BE2C (cell line): ENCODE data around the gene FBXW11.
"Not testable (repeated sequence)": the region's sequence is repeated elsewhere in the genome, so short reads cannot be mapped to it uniquely, and the experiment has no call there.

Experiments
- DNase-seq: peaks from one replicate; pipeline ENCODE4 v3.0.0-alpha.2; 2020
- H3K27me3 ChIP-seq: fragments of 250-450 bp; sonication (Bioruptor Pico); 2 replicates; pipeline ENCODE4 v1.5.1; 2020; ENCODE audit warnings: mild to moderate bottlenecking
- H3K36me3 ChIP-seq: fragments of 250-450 bp; sonication (Bioruptor Pico); 2 replicates; pipeline ENCODE4 v1.5.1; 2020; ENCODE audit warnings: mild to moderate bottlenecking
- H3K4me1 ChIP-seq: fragments of 250-450 bp; sonication (Bioruptor Pico); 2 replicates; pipeline ENCODE4 v1.5.1; 2020
- H3K4me3 ChIP-seq: 2 replicates; pipeline ENCODE4 v1.5.1; 2011; ENCODE audit warnings: low read depth, low read length
- H3K9me3 ChIP-seq: fragments of 250-450 bp; sonication (Bioruptor Pico); 2 replicates; pipeline ENCODE4 v1.5.1; 2020
- TF ChIP-seq, protein P1 (sequence below): IDR thresholded peaks from 2 replicates; pipeline ENCODE4 v1.5.1; 2012; ENCODE audit warnings: mild to moderate bottlenecking, low read depth, low read length

FBXW11 gene

DNA sequence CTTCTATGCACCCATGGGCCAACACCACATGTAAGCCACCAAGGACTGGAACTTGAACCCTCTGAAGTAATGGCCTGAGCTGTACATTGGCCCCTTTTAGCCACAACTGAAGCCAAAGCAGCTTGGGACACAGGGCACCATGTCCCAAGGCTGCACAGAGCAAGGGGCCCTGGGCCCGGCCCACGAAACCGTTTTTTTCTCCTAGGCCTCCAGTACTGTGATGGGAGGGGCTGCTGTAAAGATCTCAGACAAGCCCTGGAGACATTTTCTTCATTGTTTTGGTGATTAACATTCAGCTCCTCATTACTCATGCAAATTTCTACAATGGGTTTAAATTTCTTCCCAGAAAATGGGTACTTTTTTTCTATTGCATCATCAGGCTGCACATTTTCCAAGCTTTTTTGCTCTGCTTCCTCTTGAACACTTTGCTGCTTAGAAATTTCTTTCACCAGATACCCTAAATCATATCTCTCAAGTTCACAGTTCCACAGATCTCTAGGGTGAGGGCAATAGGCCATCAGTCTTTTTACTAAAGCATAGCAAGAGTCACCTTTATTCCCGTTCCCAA is 25.5 kb upstream of the FBXW11 start:
- no peaks in the 10 kb centered on the region for H3K36me3 ChIP-seq
- no peaks in the 10 kb centered on the region for H3K4me1 ChIP-seq
- H3K27me3 ChIP-seq: no peaks in the 10 kb centered on the region
- H3K4me3 ChIP-seq: no peak overlapping the region
- DNase-seq: no peak
- peaks cover 2% of the 10 kb centered on the region; the same call in 1 of the 2 replicates for H3K9me3 ChIP-seq
- TF ChIP-seq, protein P1, sequence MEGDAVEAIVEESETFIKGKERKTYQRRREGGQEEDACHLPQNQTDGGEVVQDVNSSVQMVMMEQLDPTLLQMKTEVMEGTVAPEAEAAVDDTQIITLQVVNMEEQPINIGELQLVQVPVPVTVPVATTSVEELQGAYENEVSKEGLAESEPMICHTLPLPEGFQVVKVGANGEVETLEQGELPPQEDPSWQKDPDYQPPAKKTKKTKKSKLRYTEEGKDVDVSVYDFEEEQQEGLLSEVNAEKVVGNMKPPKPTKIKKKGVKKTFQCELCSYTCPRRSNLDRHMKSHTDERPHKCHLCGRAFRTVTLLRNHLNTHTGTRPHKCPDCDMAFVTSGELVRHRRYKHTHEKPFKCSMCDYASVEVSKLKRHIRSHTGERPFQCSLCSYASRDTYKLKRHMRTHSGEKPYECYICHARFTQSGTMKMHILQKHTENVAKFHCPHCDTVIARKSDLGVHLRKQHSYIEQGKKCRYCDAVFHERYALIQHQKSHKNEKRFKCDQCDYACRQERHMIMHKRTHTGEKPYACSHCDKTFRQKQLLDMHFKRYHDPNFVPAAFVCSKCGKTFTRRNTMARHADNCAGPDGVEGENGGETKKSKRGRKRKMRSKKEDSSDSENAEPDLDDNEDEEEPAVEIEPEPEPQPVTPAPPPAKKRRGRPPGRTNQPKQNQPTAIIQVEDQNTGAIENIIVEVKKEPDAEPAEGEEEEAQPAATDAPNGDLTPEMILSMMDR: no peak

DNA sequence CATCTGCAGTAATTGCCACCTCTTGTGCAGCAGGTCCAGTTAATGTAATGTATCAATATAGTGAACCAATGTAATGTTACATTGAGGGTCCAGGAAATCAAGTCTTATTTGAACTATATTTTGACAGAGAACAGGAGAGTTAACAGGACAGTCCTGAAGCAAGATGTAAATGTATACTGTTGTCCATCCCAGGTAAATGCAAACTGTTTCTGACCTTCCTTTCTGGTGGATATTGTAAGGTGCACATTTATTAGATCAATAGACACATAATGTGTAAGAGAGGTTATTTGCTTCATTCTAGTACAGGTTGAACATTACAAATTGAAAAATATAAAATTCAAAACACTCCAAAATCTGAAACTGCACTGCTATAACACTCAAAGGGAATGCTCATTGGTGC is 23.4 kb upstream of the FBXW11 start:
- Histone ChIP-seq H3K4me1 (no peaks in the 10 kb centered on the region), H3K27me3 (no peaks in the 10 kb centered on the region), H3K36me3 (no peaks in the 10 kb centered on the region), H3K4me3 (no peak overlapping the region), H3K9me3 (peaks cover 2% of the 10 kb centered on the region; the same call in 1 of the 2 replicates)
- TF ChIP-seq, protein P1: no peak
- DNase-seq: no peak

DNA sequence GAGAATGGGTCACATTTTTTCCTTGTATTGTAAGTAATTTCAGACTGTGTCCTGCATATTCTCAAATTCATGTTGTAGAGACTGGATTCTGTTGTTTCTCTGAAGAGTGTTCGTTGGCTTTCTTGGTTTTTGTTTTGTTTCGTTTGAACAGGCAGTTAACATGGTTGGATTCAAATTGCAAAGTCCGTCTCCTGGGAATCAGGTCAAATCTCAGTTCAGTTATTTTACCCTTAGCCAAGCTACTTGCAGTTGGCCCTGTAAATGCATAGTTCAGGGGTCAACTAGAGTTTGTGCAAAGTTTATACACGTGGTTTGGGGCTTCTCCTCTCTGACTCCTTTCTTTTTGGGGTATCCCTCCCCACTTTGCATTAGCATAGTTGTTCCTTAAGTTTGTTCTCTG is 21.7 kb upstream of the FBXW11 start:
- no peak for DNase-seq
- TF ChIP-seq, protein P1: no peak
- no peaks in the 10 kb centered on the region for H3K27me3 ChIP-seq
- H3K4me3 ChIP-seq: no peak overlapping the region
- H3K9me3 ChIP-seq: peaks cover 2% of the 10 kb centered on the region; the same call in 1 of the 2 replicates
- H3K36me3 ChIP-seq: no peaks in the 10 kb centered on the region
- H3K4me1 ChIP-seq: no peaks in the 10 kb centered on the region

DNA sequence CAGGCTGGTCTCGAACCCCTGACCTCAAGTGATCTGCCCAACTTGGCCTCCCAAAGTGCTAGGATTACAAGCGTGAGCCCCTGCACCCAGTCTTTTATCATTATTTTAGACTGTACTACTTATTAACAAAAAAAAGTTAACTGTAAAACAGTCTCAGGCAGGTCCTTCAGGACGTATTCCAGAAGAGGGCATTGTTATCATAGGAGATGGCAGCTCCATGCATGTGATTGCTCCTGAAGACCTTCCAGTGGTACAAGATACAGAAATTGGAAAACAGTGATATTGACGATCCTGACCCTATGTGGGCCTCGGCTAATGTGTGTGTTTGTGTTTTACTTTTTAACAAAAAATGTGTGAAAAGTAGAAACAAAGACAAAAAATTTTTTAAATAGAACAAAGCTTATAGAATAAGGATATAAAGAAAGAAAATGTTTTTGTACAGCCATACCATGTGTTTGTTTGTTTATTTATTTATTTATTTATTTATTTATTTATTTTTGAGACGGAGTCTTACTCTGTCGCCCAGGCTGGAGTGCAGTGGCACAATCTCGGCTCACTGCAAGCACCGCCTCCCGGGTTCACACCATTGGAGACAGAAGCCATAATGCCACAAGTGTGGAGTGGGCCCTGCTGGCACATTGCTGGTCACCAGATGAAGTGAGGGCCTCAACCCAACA is 13.8 kb upstream of the FBXW11 start:
- DNase-seq, H3K9me3 ChIP-seq, H3K36me3 ChIP-seq, H3K4me3 ChIP-seq, H3K4me1 ChIP-seq, H3K27me3 ChIP-seq: not testable (repeated sequence)

DNA sequence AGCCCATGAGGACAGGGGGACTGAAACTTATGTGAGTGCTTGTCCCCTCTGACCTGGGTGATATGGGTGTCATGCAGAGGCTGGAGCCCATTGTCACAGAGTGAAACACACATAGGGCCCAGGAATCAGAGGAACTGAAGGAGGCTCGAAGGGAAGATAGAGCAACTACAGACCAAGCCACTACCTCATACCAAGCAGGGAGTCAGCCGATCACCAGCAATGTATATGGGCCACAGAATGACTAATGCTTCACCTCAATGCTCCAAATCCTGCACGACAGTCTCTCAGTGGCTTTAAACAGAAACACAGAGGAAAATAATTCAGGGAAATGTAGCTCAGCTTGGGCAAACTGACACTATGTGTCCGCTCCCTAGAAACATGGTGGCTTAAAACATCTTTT is 8.9 kb upstream of the FBXW11 start:
- no peak overlapping the region for H3K4me3 ChIP-seq
- H3K9me3 ChIP-seq: no peaks in the 10 kb centered on the region
- no peaks in the 10 kb centered on the region for H3K36me3 ChIP-seq
- H3K4me1 ChIP-seq: no peaks in the 10 kb centered on the region
- TF ChIP-seq, protein P1: no peak
- H3K27me3 ChIP-seq: no peaks in the 10 kb centered on the region
- no peak for DNase-seq

DNA sequence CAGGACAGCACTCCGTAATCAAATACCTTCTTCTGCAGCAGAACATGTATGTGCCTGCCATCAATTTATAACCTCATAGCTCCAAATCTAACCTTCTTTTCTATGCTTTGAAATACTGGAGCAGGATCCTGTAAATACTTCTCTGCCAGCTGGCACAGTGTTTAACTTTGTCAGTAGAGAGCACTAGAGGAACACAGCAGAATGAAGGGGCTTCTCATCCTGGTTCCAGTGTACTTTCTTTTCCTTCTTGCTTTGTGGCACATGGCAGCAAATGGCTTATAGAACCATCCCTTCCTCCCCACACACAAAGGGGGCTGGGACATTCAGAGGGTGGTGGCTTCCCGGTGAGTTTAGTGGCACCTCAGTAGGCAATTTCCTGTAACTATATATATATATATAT is 3.8 kb upstream of the FBXW11 start:
- TF ChIP-seq, protein P1: peak; percentile 49
- no peaks in the 10 kb centered on the region for H3K36me3 ChIP-seq
- no peak overlapping the region for H3K4me3 ChIP-seq
- no peaks in the 10 kb centered on the region for H3K9me3 ChIP-seq
- H3K4me1 ChIP-seq: no peaks in the 10 kb centered on the region
- DNase-seq: no peak
- H3K27me3 ChIP-seq: no peaks in the 10 kb centered on the region
